GM18951 (cell line): ENCODE data around the gene PRKCSH.

Experiments
- POLR2A ChIP-seq: IDR thresholded peaks from 4 replicates; pipeline ENCODE4 v1.6.1; 2011; ENCODE audit warnings: mild to moderate bottlenecking; ENCODE audit not compliant: insufficient read length, insufficient read depth; ENCODE audit errors: extremely low read depth
- in situ Hi-C: fragments of 300-500 bp; cut with MboI; formaldehyde crosslinking; loops from one replicate; pipeline ENCODE4 v1.12.0; 2022; ENCODE audit warnings: low sequenced_read_pairs, mixed read lengths, inconsistent platforms; ENCODE audit not compliant: unreplicated experiment

PRKCSH gene

DNA sequence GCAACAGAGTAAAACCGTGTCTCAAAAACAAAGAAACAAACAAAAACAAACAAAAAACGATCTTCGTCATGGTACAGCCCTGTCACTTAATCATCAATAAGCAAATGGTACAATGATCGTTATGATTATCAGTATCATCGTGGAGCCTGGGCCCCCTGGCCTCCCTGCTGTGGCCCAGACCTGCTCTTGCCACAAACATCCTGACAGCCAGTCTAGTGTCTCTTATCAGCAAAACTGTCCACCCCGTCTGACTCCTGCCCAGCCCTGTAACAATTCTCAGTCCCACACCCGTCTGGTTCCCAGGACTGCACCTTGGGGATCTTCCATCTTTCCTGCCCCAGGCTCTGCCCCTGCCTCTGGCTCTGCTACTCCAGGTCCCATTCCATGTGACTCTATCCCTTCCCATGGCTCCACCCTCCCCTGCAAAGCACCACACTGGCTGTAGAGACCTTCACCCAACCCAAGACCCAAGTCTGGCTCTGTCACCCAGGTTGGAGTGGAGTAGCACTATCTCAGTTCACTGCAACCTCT, 64.5 kb downstream of the PRKCSH start:
- in situ Hi-C loops, result no loop called here
- TF ChIP-seq POLR2A, result no peak
